ENCODE measurements around the gene CYTH3. TPM values are rescaled to one million over a fixed set of nuclear protein-coding genes. Genes with fewer than 3 reads are reported as not detected.
A peak's percentile ranks its signal among the peaks of the same experiment; 100 is the strongest.

The CYTH3 gene
- total and polyA plus RNA-seq, 9 of the 15 experiments (the other 6 are each of a cell fraction or from before 2014, with no cell fraction given), result 0.25 to 15.2 (median 11.4) TPM

GRCh38 chr7:6284461-6285360 lies 12.3 kb upstream of the CYTH3 start (continued):
- TF ChIP-seq NKRF (IDR thresholded peaks at IDR 0.05; ENCODE audit: borderline replicate concordance) (no peak), NCOA6 (IDR thresholded peaks at IDR 0.05) (no peak), SPI1 (IDR thresholded peaks at IDR 0.05; ENCODE audit: borderline replicate concordance, low read depth, low read length) (0 out of 2 replicates have a peak, but pooled peaks have one; percentile 1), EHMT2 (IDR thresholded peaks at IDR 0.05) (no peak), EGR1 (conservative IDR thresholded peaks at IDR 0.05) (peak; percentile 38), ZNF395 (CRISPR knock-in tag; IDR thresholded peaks at IDR 0.05) (0 out of 2 replicates have a peak, but pooled peaks have one; percentile 30), ZEB2 (IDR thresholded peaks at IDR 0.05) (peak; percentile 70), STAT5A (IDR thresholded peaks at IDR 0.05; ENCODE audit: borderline replicate concordance, low read length) (no peak), PHB2 (IDR thresholded peaks at IDR 0.05; ENCODE audit: low read depth) (no peak), SMARCE1 (IDR thresholded peaks at IDR 0.05) (peak; percentile 60; the same call in 1 of the 2 replicates), FOXP4 (CRISPR knock-in tag; IDR thresholded peaks at IDR 0.05; ENCODE audit: borderline replicate concordance) (no peak), ATF3 (IDR thresholded peaks at IDR 0.05) (peak; percentile 80), ATF3 (CRISPR knock-in tag; conservative IDR thresholded peaks at IDR 0.05) (no peak), SMARCA5 (IDR thresholded peaks at IDR 0.05) (peak; percentile 41; the same call in 1 of the 2 replicates), GTF3C2 (IDR thresholded peaks at IDR 0.05; ENCODE audit: borderline replicate concordance, extremely low read depth, insufficient read length) (peak; percentile 31), SMARCA4 (IDR thresholded peaks at IDR 0.05) (peak; percentile 36; the same call in 1 of the 2 replicates), USF1 (CRISPR knock-in tag; IDR thresholded peaks at IDR 0.05) (no peak)

Data from K562 (cell line).